Endothelial cell of umbilical vein (primary cell): ENCODE data around the gene LMF1. TPM values are rescaled to one million over a fixed set of nuclear protein-coding genes. Genes with fewer than 3 reads are reported as not detected.

Source experiments
- BruUV-seq: library from RNA; stranded (reverse); fragments of 400-500 nt; replicated peaks from 2 replicates; lab custom pipeline; 2021; lab: Mats Ljungman, UMichigan
- CTCF ChIA-PET: fragments of 300-600, 350-600 bp; sonication (Branson Sonifier 250); formaldehyde crosslinking; loops from one replicate; lab custom pipeline; 2021; ENCODE audit warnings: antibody characterized with exemption, inconsistent platforms; lab: Charles Lee
- POLR2A ChIA-PET: fragments of 300-600, 350-600 bp; sonication (Branson Sonifier 250); formaldehyde crosslinking; loops from one replicate; lab custom pipeline; 2021; ENCODE audit warnings: antibody characterized with exemption, inconsistent platforms; lab: Charles Lee
- DNase-seq: peaks from one replicate; pipeline ENCODE4 v3.0.0-alpha.2; 2011; ENCODE audit warnings: low read depth, low spot score
- FAIRE-seq: peaks from 2 replicates; lab custom pipeline; 2011; peaks lifted over from hg19 to GRCh38; lab: Jason Lieb, UNC
- H2AFZ ChIP-seq: 2 replicates; pipeline ENCODE4 v1.6.0; 2012; ENCODE audit warnings: low read depth, low read length, control low read depth, inconsistent platforms
- H3K27ac ChIP-seq: 2 replicates; pipeline ENCODE4 v1.5.1; 2011; ENCODE audit warnings: low read depth, mild to moderate bottlenecking, control low read depth, low read length, moderate library complexity; ENCODE audit not compliant: insufficient read depth
- H3K27me3 ChIP-seq, 2 experiments: 2 replicates each; pipeline versions ENCODE4 v1.6.0 to v1.6.1; 2011; ENCODE audit warnings: low read length in 2 of 2, mixed read lengths in 1 of 2; ENCODE audit not compliant: control insufficient read depth in 2 of 2, insufficient read depth in 2 of 2
- H3K36me3 ChIP-seq, 2 experiments: 2 replicates in 1 of 2; 3 replicates in 1 of 2; pipeline ENCODE4 v1.5.1; 2011; ENCODE audit warnings: low read length in 2 of 2, mild to moderate bottlenecking in 1 of 2, moderate library complexity in 1 of 2; ENCODE audit not compliant: control insufficient read depth in 2 of 2, insufficient read depth in 2 of 2; ENCODE audit errors: extremely low read depth in 1 of 2
- H3K4me1 ChIP-seq: 3 replicates; pipeline ENCODE4 v1.5.1; 2011; ENCODE audit warnings: mild to moderate bottlenecking, low read length; ENCODE audit not compliant: control insufficient read depth, insufficient read depth; ENCODE audit errors: extremely low read depth
- H3K4me2 ChIP-seq: 2 replicates; pipeline ENCODE4 v1.6.1; 2011; ENCODE audit warnings: low read length, control low read depth, mixed read lengths; ENCODE audit not compliant: insufficient read depth
- H3K4me3 ChIP-seq, 3 experiments: fragments of 200-600 bp in 1 of 3; sonication (generic), shearing (Covaris generic) in 1 of 3; replicated peaks in 1 of 3; 2 replicates each; pipeline ENCODE4 v1.5.1; 2011 to 2016; ENCODE audit warnings: control low read depth in 3 of 3, low read length in 3 of 3, mild to moderate bottlenecking in 2 of 3, inconsistent platforms in 1 of 3, low read depth in 1 of 3, moderate library complexity in 1 of 3; ENCODE audit not compliant: insufficient read depth in 1 of 3
- H3K79me2 ChIP-seq: 2 replicates; pipeline ENCODE4 v1.6.0; 2012; ENCODE audit warnings: low read length, inconsistent platforms; ENCODE audit not compliant: control insufficient read depth, insufficient read depth
- H3K9ac ChIP-seq: replicated peaks from 2 replicates; pipeline ENCODE3; 2011; ENCODE audit warnings: low read length, control low read depth; ENCODE audit not compliant: insufficient read depth; ENCODE audit errors: extremely low read depth
- H3K9me1 ChIP-seq: replicated peaks from 3 replicates; pipeline ENCODE4 v1.6.0; 2011; ENCODE audit warnings: mild to moderate bottlenecking, low read length; ENCODE audit not compliant: control insufficient read depth, insufficient read depth; ENCODE audit errors: extremely low read depth
- H3K9me3 ChIP-seq: replicated peaks from 2 replicates; pipeline ENCODE4 v1.5.1; 2012; ENCODE audit warnings: low read length, inconsistent platforms; ENCODE audit not compliant: control insufficient read depth, insufficient read depth
- H4K20me1 ChIP-seq: replicated peaks from 2 replicates; pipeline ENCODE3; 2011; ENCODE audit warnings: mild to moderate bottlenecking, low read length; ENCODE audit not compliant: control insufficient read depth, insufficient read depth; ENCODE audit errors: extremely low read depth
- EZH2 ChIP-seq: IDR thresholded peaks from 2 replicates; pipeline ENCODE4 v1.6.1; 2012; ENCODE audit warnings: borderline replicate concordance, low read depth, mild to moderate bottlenecking, moderate library complexity, low read length, inconsistent platforms; ENCODE audit not compliant: severe bottlenecking
- FOS ChIP-seq: IDR thresholded peaks from 2 replicates; pipeline ENCODE4 v1.6.1; 2011; ENCODE audit warnings: mild to moderate bottlenecking, low read length, moderate library complexity, borderline replicate concordance; ENCODE audit not compliant: insufficient read depth
- GATA2 ChIP-seq: IDR thresholded peaks from 2 replicates; pipeline ENCODE4 v1.7.0; 2011; ENCODE audit warnings: low read depth, mild to moderate bottlenecking, moderate library complexity, mixed read lengths, low read length; ENCODE audit not compliant: insufficient read length, insufficient read depth
- JUN ChIP-seq: IDR thresholded peaks from 2 replicates; pipeline ENCODE4 v1.6.1; 2011; ENCODE audit warnings: borderline replicate concordance, low read depth; ENCODE audit not compliant: insufficient read length, insufficient read depth
- MYC ChIP-seq: IDR thresholded peaks from one replicate; pipeline ENCODE4 v1.6.1; 2011; ENCODE audit warnings: mild to moderate bottlenecking, low read depth, low read length
- POLR2A ChIP-seq: IDR thresholded peaks from 2 replicates; pipeline ENCODE4 v1.6.1; 2012; ENCODE audit warnings: low read depth, mild to moderate bottlenecking, control low read depth, low read length
- POLR2AphosphoS5 ChIP-seq: IDR thresholded peaks from 2 replicates; pipeline ENCODE4 v1.6.1; 2012; ENCODE audit warnings: low read depth, mild to moderate bottlenecking, control low read depth, low read length, moderate library complexity; ENCODE audit not compliant: insufficient read depth
- dilution Hi-C: fragments of 300-500 bp; cut with MboI; formaldehyde crosslinking; loops from one replicate; pipeline ENCODE4 v1.15.0; 2019; ENCODE audit warnings: low sequenced_read_pairs; ENCODE audit not compliant: extremely low pct_ligation_motif_present
- intact Hi-C: fragments of 100-400 bp; cut with micrococcal nuclease; formaldehyde crosslinking; loops from one replicate; pipeline ENCODE4 v1.10.0; 2022
- polyA plus RNA-seq, 4 experiments: library from polyadenylated mRNA; depleted of rRNA in 3 of 4; stranded (reverse) in 3 of 4; unstranded in 1 of 4; fragments of >200 nt; gene quantifications; 2 replicates each; pipeline versions ENCODE4 v1.2.1 to v1.2.3, GENCODE V29; 2011 to 2012; ENCODE audit warnings: missing spikeins in 1 of 4
- total RNA-seq: library from RNA; stranded (reverse); gene quantifications from 2 replicates; pipeline ENCODE4 v1.2.3, GENCODE V29; 2021
- TF ChIP-seq, protein P1 (sequence below), 2 donors: IDR thresholded peaks; 1 replicate in 1 of 2; 2 replicates in 1 of 2; pipeline ENCODE4 v1.5.1; 2011; ENCODE audit warnings: low read length in 2 of 2, mild to moderate bottlenecking in 2 of 2, moderate library complexity in 2 of 2, control low read depth in 1 of 2, inconsistent platforms in 1 of 2, low read depth in 1 of 2; ENCODE audit not compliant: insufficient read depth in 1 of 2; ENCODE audit errors: extremely low read depth in 1 of 2
- TF ChIP-seq, protein P2 (sequence below): IDR thresholded peaks from 2 replicates; pipeline ENCODE4 v1.6.1; 2011; ENCODE audit not compliant: insufficient read depth, insufficient read length

LMF1 gene
- total and polyA plus RNA-seq, 2 donors (not counting 3 experiments of a cell fraction or from before 2014, with no cell fraction given), result 17.8 TPM

DNA sequence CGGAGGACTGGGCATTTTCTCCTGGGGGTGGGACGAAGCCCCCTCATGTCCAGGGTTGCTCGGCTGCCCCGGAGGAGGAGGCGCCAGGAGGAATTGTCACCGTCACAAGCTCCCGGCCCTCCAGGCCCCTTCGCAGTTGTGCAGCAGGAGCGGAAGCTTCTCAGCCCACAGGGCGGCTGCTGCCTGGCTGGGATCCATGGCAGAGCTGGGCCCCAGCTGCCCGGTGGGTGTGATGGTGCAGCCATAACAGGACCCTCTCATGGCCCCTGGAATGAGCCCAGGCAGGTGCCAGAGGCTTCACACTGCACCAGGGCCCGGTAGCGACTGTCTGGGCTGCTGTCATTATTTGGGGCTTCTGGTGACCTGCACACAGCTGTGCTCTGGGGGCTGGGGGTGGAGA lies 115.3 kb downstream of the LMF1 start:
- Histone ChIP-seq H4K20me1 (no peaks in the 10 kb centered on the region), H3K4me1 (no peaks in the 10 kb centered on the region), H3K4me3 (no peak overlapping the region), H2AFZ (no peak overlapping the region), H3K27me3 (no peaks in the 10 kb centered on the region), H3K4me2 (no peak overlapping the region), H3K36me3 (no peaks in the 10 kb centered on the region), H3K27ac (no peak overlapping the region), H3K9me3 (peaks cover 2% of the 10 kb centered on the region), H3K9ac (no peak overlapping the region), H3K9me1 (no peaks in the 10 kb centered on the region), H3K79me2 (no peaks in the 10 kb centered on the region)
- no TSS peak for BruUV-seq
- TF ChIP-seq GATA2, result no peak
- TF ChIP-seq, protein P1, sequence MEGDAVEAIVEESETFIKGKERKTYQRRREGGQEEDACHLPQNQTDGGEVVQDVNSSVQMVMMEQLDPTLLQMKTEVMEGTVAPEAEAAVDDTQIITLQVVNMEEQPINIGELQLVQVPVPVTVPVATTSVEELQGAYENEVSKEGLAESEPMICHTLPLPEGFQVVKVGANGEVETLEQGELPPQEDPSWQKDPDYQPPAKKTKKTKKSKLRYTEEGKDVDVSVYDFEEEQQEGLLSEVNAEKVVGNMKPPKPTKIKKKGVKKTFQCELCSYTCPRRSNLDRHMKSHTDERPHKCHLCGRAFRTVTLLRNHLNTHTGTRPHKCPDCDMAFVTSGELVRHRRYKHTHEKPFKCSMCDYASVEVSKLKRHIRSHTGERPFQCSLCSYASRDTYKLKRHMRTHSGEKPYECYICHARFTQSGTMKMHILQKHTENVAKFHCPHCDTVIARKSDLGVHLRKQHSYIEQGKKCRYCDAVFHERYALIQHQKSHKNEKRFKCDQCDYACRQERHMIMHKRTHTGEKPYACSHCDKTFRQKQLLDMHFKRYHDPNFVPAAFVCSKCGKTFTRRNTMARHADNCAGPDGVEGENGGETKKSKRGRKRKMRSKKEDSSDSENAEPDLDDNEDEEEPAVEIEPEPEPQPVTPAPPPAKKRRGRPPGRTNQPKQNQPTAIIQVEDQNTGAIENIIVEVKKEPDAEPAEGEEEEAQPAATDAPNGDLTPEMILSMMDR (IDR thresholded peaks at IDR 0.05; ENCODE audit: extremely low read depth in 1 of 2, insufficient read depth in 1 of 2, low read depth in 1 of 2, low read length in 2 of 2), result no peak
- no peak for TF ChIP-seq POLR2AphosphoS5
- dilution Hi-C loops, result no loop called here
- ChIA-PET CTCF (no interaction called here), POLR2A (no interaction called here)
- no peak for FAIRE-seq
- intact Hi-C loops, result no loop called here
- no peak for DNase-seq

DNA sequence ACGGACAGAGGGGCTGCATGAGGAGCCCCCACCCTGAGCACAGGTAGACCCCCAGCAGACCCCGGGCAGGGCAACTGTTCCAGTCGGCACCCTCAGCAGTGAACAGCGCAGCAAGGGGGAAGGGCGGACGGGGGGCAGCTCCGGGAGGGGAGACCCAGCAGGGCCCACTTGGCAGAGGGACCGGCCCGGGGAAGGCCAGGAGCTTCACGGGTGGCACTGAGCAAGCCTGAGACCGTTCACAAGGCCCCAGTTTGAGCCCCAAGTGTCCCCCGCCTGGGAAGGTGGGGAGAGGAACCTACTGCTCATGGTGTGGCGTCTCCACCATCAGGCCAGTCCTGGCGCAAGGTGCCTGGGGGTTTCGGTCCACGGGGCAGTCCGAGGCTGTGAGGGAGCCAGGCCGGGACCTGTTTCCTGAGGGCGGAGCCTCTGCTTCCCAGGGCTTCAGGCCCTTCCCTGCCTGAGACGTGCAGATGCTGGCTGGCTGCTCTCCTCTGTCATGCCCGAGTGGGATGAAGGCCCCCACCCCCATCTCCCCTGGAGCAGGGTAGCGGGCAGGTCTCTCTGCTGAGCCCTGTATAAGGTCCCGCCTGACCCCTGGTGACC lies 115.9 kb downstream of the LMF1 start:
- dilution Hi-C loops (no loop called here), intact Hi-C loops (no loop called here)
- H2AFZ ChIP-seq, result no peak overlapping the region
- TF ChIP-seq, protein P1 (IDR thresholded peaks at IDR 0.05; ENCODE audit: extremely low read depth in 1 of 2, insufficient read depth in 1 of 2, low read depth in 1 of 2, low read length in 2 of 2), result no peak
- TF ChIP-seq EZH2 (no peak), JUN (no peak), FOS (no peak), POLR2A (no peak), MYC (no peak), GATA2 (no peak)
- TF ChIP-seq, protein P2, sequence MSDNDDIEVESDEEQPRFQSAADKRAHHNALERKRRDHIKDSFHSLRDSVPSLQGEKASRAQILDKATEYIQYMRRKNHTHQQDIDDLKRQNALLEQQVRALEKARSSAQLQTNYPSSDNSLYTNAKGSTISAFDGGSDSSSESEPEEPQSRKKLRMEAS, result no peak
- no TSS peak for BruUV-seq
- no peak overlapping the region for H3K27ac ChIP-seq
- peaks cover 3% of the 10 kb centered on the region for H3K9me3 ChIP-seq
- H3K27me3 ChIP-seq, result no peaks in the 10 kb centered on the region
- ChIA-PET POLR2A (no interaction called here), CTCF (no interaction called here)
- DNase-seq (no peak), FAIRE-seq (no peak)
- H3K4me2 ChIP-seq, result no peak overlapping the region
- H3K4me3 ChIP-seq, result no peak overlapping the region
- no peak overlapping the region for H3K9ac ChIP-seq
- H3K36me3 ChIP-seq, result no peaks in the 10 kb centered on the region
- H3K9me1 ChIP-seq, result no peaks in the 10 kb centered on the region
- no peaks in the 10 kb centered on the region for H3K79me2 ChIP-seq
- no peaks in the 10 kb centered on the region for H3K4me1 ChIP-seq
- H4K20me1 ChIP-seq, result no peaks in the 10 kb centered on the region
